Breast epithelium (tissue), 3 donors: Measurements from ENCODE around the gene TAAR2.

Experiments
- POLR2A ChIP-seq: fragments of 450-650 bp; IDR thresholded peaks from one replicate; pipeline ENCODE4 v1.6.1; 2016; ENCODE audit warnings: antibody characterized with exemption, mild to moderate bottlenecking, moderate library complexity
- POLR2AphosphoS5 ChIP-seq, 3 donors: sonication (generic); formaldehyde crosslinking; IDR thresholded peaks; one replicate each; pipeline ENCODE4 v1.6.1; 2017; ENCODE audit warnings: antibody characterized with exemption in 3 of 3
- TF ChIP-seq, protein P1 (sequence below), 3 donors: fragments of 450-650 bp; IDR thresholded peaks; one replicate each; pipeline ENCODE4 v1.5.1; 2016 to 2017; ENCODE audit warnings: antibody characterized with exemption in 3 of 3, mild to moderate bottlenecking in 3 of 3, moderate library complexity in 3 of 3

- TF ChIP-seq, protein P1, sequence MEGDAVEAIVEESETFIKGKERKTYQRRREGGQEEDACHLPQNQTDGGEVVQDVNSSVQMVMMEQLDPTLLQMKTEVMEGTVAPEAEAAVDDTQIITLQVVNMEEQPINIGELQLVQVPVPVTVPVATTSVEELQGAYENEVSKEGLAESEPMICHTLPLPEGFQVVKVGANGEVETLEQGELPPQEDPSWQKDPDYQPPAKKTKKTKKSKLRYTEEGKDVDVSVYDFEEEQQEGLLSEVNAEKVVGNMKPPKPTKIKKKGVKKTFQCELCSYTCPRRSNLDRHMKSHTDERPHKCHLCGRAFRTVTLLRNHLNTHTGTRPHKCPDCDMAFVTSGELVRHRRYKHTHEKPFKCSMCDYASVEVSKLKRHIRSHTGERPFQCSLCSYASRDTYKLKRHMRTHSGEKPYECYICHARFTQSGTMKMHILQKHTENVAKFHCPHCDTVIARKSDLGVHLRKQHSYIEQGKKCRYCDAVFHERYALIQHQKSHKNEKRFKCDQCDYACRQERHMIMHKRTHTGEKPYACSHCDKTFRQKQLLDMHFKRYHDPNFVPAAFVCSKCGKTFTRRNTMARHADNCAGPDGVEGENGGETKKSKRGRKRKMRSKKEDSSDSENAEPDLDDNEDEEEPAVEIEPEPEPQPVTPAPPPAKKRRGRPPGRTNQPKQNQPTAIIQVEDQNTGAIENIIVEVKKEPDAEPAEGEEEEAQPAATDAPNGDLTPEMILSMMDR (IDR thresholded peaks at IDR 0.05) = no peak
- no peak for TF ChIP-seq POLR2A
- no peak for TF ChIP-seq POLR2AphosphoS5 (IDR thresholded peaks at IDR 0.05)
These were observed 47.2 kb upstream of the TAAR2 start for GRCh38 chr6:132671295-132671694.
